Peyer's patch (tissue), 4 donors: ENCODE data around the gene SCRN1. TPM values are rescaled to one million over a fixed set of nuclear protein-coding genes. Genes with fewer than 3 reads are reported as not detected.

Source experiments
- DNase-seq, 3 donors: peaks; one replicate each; pipeline ENCODE4 v3.0.0-alpha.2; 2017 to 2019
- H3K27ac ChIP-seq, 4 donors: fragments of 200-600 bp; sonication (generic); one replicate each; pipeline ENCODE4 v1.5.1; 2016 to 2019
- H3K27me3 ChIP-seq, 2 donors: fragments of 200-600 bp; sonication (generic); one replicate each; pipeline ENCODE4 v1.5.1; 2019
- H3K36me3 ChIP-seq, 3 donors: fragments of 200-600 bp; sonication (generic); one replicate each; pipeline ENCODE4 v1.5.1; 2016 to 2019
- H3K4me1 ChIP-seq, 4 donors: fragments of 200-600 bp; sonication (generic); one replicate each; pipeline ENCODE4 v1.5.1; 2016 to 2019
- H3K4me3 ChIP-seq, 4 donors: fragments of 200-600 bp; sonication (generic); 1 replicate in 3 of 4; 2 replicates in 1 of 4; pipeline ENCODE4 v1.5.1; 2016 to 2019; ENCODE audit warnings: mild to moderate bottlenecking in 1 of 4
- H3K9me3 ChIP-seq, 4 donors: fragments of 200-600 bp; sonication (generic); one replicate each; pipeline ENCODE4 v1.5.1; 2016 to 2019; ENCODE audit warnings: mild to moderate bottlenecking in 1 of 4
- CTCF ChIP-seq, 6 experiments: fragments of 450-650 bp in 4 of 6; fragments of 200-600 bp in 2 of 6; sonication (generic) in 1 of 6; IDR thresholded peaks; one replicate each; pipeline ENCODE4 v1.5.1; 2017 to 2019; ENCODE audit warnings: antibody characterized with exemption in 6 of 6, mild to moderate bottlenecking in 3 of 6, moderate library complexity in 1 of 6
- POLR2A ChIP-seq, 2 donors: fragments of 450-650 bp; IDR thresholded peaks; one replicate each; pipeline ENCODE4 v1.5.1; 2017; ENCODE audit warnings: antibody characterized with exemption in 2 of 2, mild to moderate bottlenecking in 2 of 2, moderate library complexity in 2 of 2
- total RNA-seq, 4 donors: library from RNA; depleted of rRNA; stranded (reverse); fragments of >200 nt; gene quantifications; one replicate each; pipeline ENCODE4 v1.1.0, GENCODE V29; 2016

The SCRN1 gene
- total RNA-seq, 4 donors from 2014 or later = 3.7 to 34.7 (median 7.4) TPM

- no peaks in the 10 kb centered on the region for H3K4me1 ChIP-seq
- H3K4me3 ChIP-seq = no peak overlapping the region
- no peak overlapping the region for H3K27ac ChIP-seq
- H3K9me3 ChIP-seq = peaks cover 0 to 2% (median 0%) of the 10 kb centered on the region in 4 donors
- no peak for DNase-seq
- no peaks in the 10 kb centered on the region for H3K27me3 ChIP-seq
- no peaks in the 10 kb centered on the region for H3K36me3 ChIP-seq
- TF ChIP-seq CTCF (IDR thresholded peaks at IDR 0.05) (no peak), POLR2A (IDR thresholded peaks at IDR 0.05) (no peak)
Measured at GRCh38 chr7:29900745-29901144, 88.9 kb downstream of the SCRN1 start.

GRCh38 chr7:29898301-29898700 lies 91.3 kb downstream of the SCRN1 start:
- Histone ChIP-seq H3K9me3 (no peaks in the 10 kb centered on the region), H3K36me3 (no peaks in the 10 kb centered on the region), H3K4me1 (no peaks in the 10 kb centered on the region), H3K27ac (no peak overlapping the region), H3K27me3 (no peaks in the 10 kb centered on the region), H3K4me3 (no peak overlapping the region)
- DNase-seq = no peak
- TF ChIP-seq POLR2A (IDR thresholded peaks at IDR 0.05) (no peak), CTCF (IDR thresholded peaks at IDR 0.05) (no peak)

GRCh38 chr7:29896685-29897411 lies 92.8 kb downstream of the SCRN1 start:
- Histone ChIP-seq H3K27ac (no peak overlapping the region), H3K4me1 (no peaks in the 10 kb centered on the region), H3K36me3 (no peaks in the 10 kb centered on the region), H3K9me3 (no peaks in the 10 kb centered on the region), H3K4me3 (no peak overlapping the region), H3K27me3 (no peaks in the 10 kb centered on the region)
- no peak for TF ChIP-seq CTCF (IDR thresholded peaks at IDR 0.05)
- no peak for TF ChIP-seq POLR2A (IDR thresholded peaks at IDR 0.05)
- no peak for DNase-seq

- no peaks in the 10 kb centered on the region for H3K27me3 ChIP-seq
- H3K4me1 ChIP-seq = no peaks in the 10 kb centered on the region
- no peak overlapping the region for H3K27ac ChIP-seq
- no peaks in the 10 kb centered on the region for H3K9me3 ChIP-seq
- no peak for TF ChIP-seq POLR2A (IDR thresholded peaks at IDR 0.05)
- TF ChIP-seq CTCF (IDR thresholded peaks at IDR 0.05) = no peak
- H3K4me3 ChIP-seq = no peak overlapping the region
- DNase-seq = no peak
- H3K36me3 ChIP-seq = no peaks in the 10 kb centered on the region
Measured at GRCh38 chr7:29895559-29895958, 94.0 kb downstream of the SCRN1 start.

- H3K36me3 ChIP-seq = no peaks in the 10 kb centered on the region
- no peaks in the 10 kb centered on the region for H3K9me3 ChIP-seq
- no peak for DNase-seq
- no peaks in the 10 kb centered on the region for H3K4me1 ChIP-seq
- no peak overlapping the region for H3K27ac ChIP-seq
- H3K27me3 ChIP-seq = no peaks in the 10 kb centered on the region
- no peak overlapping the region for H3K4me3 ChIP-seq
- no peak for TF ChIP-seq POLR2A (IDR thresholded peaks at IDR 0.05)
- no peak for TF ChIP-seq CTCF (IDR thresholded peaks at IDR 0.05)
Measured at GRCh38 chr7:29894256-29894655, 95.3 kb downstream of the SCRN1 start.
